ENCODE data around the gene GPC2.
A peak's percentile ranks its signal among the peaks of the same experiment; 100 is the strongest.

Gene GPC2

DNA sequence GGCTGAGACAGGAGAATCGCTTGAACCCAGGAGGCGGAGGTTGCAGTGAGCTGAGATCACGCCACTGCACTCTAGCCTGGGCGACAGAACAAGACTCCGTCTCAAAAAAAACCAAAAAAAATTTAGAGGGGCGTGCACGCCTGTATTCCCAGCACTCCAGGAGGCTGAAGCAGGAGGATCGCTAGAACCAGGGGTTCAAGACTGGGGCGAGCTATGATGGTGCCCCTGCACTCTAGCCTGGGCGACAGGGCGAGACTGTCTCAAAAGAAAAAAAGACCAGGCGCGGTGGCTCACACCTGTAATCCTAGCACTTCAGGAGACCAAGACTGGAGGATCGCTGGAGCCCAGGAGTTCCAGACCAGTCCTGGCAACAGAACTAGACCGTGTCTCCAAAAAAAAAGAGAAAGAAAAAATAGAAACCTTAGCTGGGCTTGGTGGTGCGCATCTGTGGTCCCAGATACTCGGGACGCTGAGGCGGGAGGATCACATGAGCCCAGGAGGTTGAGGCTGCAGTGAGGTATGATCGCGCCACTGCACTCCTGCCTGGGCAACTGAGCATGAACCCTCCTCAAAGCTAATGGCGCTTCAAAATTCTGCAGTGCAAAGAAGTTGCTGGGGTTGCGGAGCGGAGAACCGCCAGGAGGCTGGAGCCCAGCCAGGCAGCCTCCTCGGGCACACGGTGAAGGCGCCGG, 50.8 kb downstream of the GPC2 start:
- DNase-seq (ENCODE audit: low read depth in 1 of 2, low spot score in 1 of 2): peak in 1 of 2 experiments; percentile 47
- peak overlapping the region; percentile 83 for H3K4me3 ChIP-seq (replicated peaks; ENCODE audit: insufficient read depth, low read length)
- no peaks in the 10 kb centered on the region for H3K27me3 ChIP-seq (ENCODE audit: insufficient read depth, poor library complexity, severe bottlenecking)
- H3K27ac ChIP-seq (replicated peaks): peak overlapping the region; percentile 96
- no peak for TF ChIP-seq POLR2AphosphoS5 (IDR thresholded peaks at IDR 0.05; ENCODE audit: low read depth)
- TF ChIP-seq GABPA (IDR thresholded peaks at IDR 0.05; ENCODE audit: low read depth): no peak
- TF ChIP-seq CTCF (IDR thresholded peaks at IDR 0.05; ENCODE audit: insufficient read depth, low read length): no peak
- no peak for TF ChIP-seq SPI1 (IDR thresholded peaks at IDR 0.05; ENCODE audit: borderline replicate concordance, low read depth)
- TF ChIP-seq, protein P1, sequence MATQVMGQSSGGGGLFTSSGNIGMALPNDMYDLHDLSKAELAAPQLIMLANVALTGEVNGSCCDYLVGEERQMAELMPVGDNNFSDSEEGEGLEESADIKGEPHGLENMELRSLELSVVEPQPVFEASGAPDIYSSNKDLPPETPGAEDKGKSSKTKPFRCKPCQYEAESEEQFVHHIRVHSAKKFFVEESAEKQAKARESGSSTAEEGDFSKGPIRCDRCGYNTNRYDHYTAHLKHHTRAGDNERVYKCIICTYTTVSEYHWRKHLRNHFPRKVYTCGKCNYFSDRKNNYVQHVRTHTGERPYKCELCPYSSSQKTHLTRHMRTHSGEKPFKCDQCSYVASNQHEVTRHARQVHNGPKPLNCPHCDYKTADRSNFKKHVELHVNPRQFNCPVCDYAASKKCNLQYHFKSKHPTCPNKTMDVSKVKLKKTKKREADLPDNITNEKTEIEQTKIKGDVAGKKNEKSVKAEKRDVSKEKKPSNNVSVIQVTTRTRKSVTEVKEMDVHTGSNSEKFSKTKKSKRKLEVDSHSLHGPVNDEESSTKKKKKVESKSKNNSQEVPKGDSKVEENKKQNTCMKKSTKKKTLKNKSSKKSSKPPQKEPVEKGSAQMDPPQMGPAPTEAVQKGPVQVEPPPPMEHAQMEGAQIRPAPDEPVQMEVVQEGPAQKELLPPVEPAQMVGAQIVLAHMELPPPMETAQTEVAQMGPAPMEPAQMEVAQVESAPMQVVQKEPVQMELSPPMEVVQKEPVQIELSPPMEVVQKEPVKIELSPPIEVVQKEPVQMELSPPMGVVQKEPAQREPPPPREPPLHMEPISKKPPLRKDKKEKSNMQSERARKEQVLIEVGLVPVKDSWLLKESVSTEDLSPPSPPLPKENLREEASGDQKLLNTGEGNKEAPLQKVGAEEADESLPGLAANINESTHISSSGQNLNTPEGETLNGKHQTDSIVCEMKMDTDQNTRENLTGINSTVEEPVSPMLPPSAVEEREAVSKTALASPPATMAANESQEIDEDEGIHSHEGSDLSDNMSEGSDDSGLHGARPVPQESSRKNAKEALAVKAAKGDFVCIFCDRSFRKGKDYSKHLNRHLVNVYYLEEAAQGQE (IDR thresholded peaks at IDR 0.05; ENCODE audit: insufficient replicate concordance, low read depth): no peak

- no peak for DNase-seq (ENCODE audit: low read depth in 1 of 2, low spot score in 1 of 2)
- Histone ChIP-seq H3K27ac (replicated peaks) (no peak overlapping the region), H3K4me3 (replicated peaks; ENCODE audit: insufficient read depth, low read length) (no peak overlapping the region)
Observed at GRCh38 chr7:100124301-100125230, 52.6 kb downstream of the GPC2 start.

More at GRCh38 chr7:100124301-100125230, 52.6 kb downstream of the GPC2 start:
- H3K27me3 ChIP-seq (ENCODE audit: insufficient read depth, poor library complexity, severe bottlenecking): no peaks in the 10 kb centered on the region
- TF ChIP-seq SPI1 (IDR thresholded peaks at IDR 0.05; ENCODE audit: borderline replicate concordance, low read depth) (no peak), GABPA (IDR thresholded peaks at IDR 0.05; ENCODE audit: low read depth) (no peak), CTCF (IDR thresholded peaks at IDR 0.05; ENCODE audit: insufficient read depth, low read length) (no peak), POLR2AphosphoS5 (IDR thresholded peaks at IDR 0.05; ENCODE audit: low read depth) (no peak)
- TF ChIP-seq, protein P1 (IDR thresholded peaks at IDR 0.05; ENCODE audit: insufficient replicate concordance, low read depth): no peak
